Adipocyte (in vitro differentiated cells): Measurements from ENCODE around the gene RFWD3.

ENCODE experiments used
- DNase-seq: peaks from one replicate; pipeline ENCODE4 v3.0.0-alpha.2; 2015; ENCODE audit warnings: low read depth
- H3K27me3 ChIP-seq: replicated peaks from 2 replicates; pipeline ENCODE4 v1.7.0; 2013; ENCODE audit warnings: mild to moderate bottlenecking, low read length, moderate library complexity; ENCODE audit not compliant: control insufficient read depth, insufficient read depth
- H3K36me3 ChIP-seq: 2 replicates; pipeline ENCODE4 v1.7.0; 2013; ENCODE audit warnings: low read length, mild to moderate bottlenecking, moderate library complexity; ENCODE audit not compliant: control insufficient read depth, insufficient read depth, severe bottlenecking
- H3K4me1 ChIP-seq: 2 replicates; pipeline ENCODE4 v1.7.0; 2013; ENCODE audit warnings: mild to moderate bottlenecking, low read length, moderate library complexity; ENCODE audit not compliant: control insufficient read depth, insufficient read depth
- H3K4me3 ChIP-seq: 2 replicates; pipeline ENCODE4 v1.7.0; 2013; ENCODE audit warnings: mild to moderate bottlenecking, low read length, moderate library complexity
- H3K9ac ChIP-seq: 2 replicates; pipeline ENCODE4 v1.7.0; 2013; ENCODE audit warnings: mild to moderate bottlenecking, low read length, moderate library complexity
- H3K9me3 ChIP-seq: 2 replicates; pipeline ENCODE4 v1.7.0; 2013; ENCODE audit warnings: mild to moderate bottlenecking, low read length, moderate library complexity; ENCODE audit not compliant: control insufficient read depth

The RFWD3 gene

GRCh38 chr16:74575807-74576643, 90.7 kb downstream of the RFWD3 start:
- no peaks in the 10 kb centered on the region for H3K27me3 ChIP-seq
- H3K4me1 ChIP-seq = peaks cover 14% of the 10 kb centered on the region
- no peak overlapping the region for H3K9ac ChIP-seq
- no peaks in the 10 kb centered on the region for H3K9me3 ChIP-seq
- H3K4me3 ChIP-seq = no peak overlapping the region
- no peaks in the 10 kb centered on the region for H3K36me3 ChIP-seq
- no peak for DNase-seq

DNA sequence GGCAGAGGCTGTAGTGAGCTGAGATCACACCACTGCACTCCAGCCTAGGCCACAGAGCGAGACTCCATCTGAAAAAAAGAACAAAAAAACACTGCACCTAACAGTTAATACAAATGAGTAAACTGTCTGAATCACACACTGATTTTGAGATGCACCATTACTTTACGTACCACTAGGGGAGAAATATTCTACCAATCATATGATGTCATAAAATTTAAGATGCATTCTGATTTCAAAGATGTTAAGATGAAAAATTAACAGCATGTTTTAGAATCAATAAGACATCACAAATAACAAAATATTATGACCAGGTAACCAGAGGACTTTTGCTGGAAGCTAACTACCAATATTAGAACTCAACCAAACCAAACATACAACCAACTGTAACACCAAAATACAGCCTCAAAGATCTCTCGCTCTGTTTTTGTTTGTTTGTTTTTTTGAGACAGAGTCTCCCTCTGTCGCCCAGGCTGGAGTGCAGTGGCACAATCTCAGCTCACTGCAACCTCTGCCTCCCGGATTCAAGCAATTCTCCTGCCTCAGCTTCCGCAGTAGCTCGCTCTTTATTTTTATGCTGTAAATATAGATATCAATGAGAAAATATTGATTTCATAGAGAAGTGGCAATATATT, 91.4 kb downstream of the RFWD3 start:
- peaks cover 10% of the 10 kb centered on the region for H3K4me1 ChIP-seq
- H3K4me3 ChIP-seq = no peak overlapping the region
- H3K9ac ChIP-seq = no peak overlapping the region
- no peaks in the 10 kb centered on the region for H3K27me3 ChIP-seq
- DNase-seq = no peak
- H3K36me3 ChIP-seq = no peaks in the 10 kb centered on the region
- no peaks in the 10 kb centered on the region for H3K9me3 ChIP-seq

DNA sequence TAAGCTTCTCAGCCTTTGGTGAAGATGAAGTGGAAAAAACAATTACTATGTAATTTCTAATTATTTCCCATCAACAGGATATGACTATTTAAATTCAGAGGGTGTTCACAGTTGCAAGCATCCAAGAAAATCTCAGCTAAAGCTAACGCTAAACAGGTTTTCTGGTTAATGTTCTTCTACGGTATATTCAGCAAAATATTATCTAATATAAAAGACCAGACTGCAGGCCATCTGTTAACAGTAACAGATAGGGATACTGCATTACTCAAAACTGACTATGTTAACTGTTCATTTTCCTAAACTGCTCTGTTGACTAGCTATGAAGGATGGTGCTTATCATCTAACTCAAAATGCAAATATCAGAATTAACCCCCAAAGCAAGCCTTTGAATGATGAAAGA, 92.5 kb downstream of the RFWD3 start:
- H3K27me3 ChIP-seq = no peaks in the 10 kb centered on the region
- H3K9ac ChIP-seq = no peak overlapping the region
- no peak overlapping the region for H3K4me3 ChIP-seq
- H3K36me3 ChIP-seq = no peaks in the 10 kb centered on the region
- no peak for DNase-seq
- no peaks in the 10 kb centered on the region for H3K9me3 ChIP-seq
- H3K4me1 ChIP-seq = peaks cover 10% of the 10 kb centered on the region

DNA sequence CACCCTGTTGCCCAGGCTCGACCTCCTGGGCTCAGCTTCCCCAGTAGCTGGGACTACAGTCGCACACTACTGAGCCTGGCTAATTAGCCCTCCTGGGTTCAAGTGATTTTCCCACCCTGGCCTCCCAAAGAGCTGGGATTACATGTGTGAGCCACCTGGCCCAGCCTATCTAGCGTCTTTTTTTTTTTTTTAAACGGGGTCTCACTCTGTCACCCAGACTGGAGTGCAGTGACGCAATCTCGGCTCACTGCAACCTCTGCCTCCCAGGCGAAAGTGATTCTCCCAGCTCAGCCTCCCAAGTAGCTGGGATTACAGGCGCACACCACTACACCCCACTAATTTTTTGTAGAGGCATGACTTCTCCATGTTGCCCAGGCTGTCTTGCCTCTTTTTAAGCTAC, 93.1 kb downstream of the RFWD3 start:
- no peak for DNase-seq
- H3K27me3 ChIP-seq = no peaks in the 10 kb centered on the region
- H3K9ac ChIP-seq = no peak overlapping the region
- no peak overlapping the region for H3K4me3 ChIP-seq
- no peaks in the 10 kb centered on the region for H3K9me3 ChIP-seq
- peaks cover 14% of the 10 kb centered on the region for H3K4me1 ChIP-seq
- H3K36me3 ChIP-seq = no peaks in the 10 kb centered on the region
